ENCODE results near the gene WDR33. TPM values are rescaled to one million over a fixed set of nuclear protein-coding genes. Genes with fewer than 3 reads are reported as not detected.
A peak's percentile ranks its signal among the peaks of the same experiment; 100 is the strongest.

Gene WDR33
- 53.9 TPM for total RNA-seq
- long read RNA-seq, full-length matches to known transcripts, result 18 of 56 reads
- long read RNA-seq, partial matches to known transcripts, result 17 of 56 reads
- long read RNA-seq, other reads (novel, unspliced or antisense), result 21 of 56 reads

- H3K4me3 ChIP-seq, result peak within 1 kb of the TSS; percentile 91
- DNase-seq (peak; percentile 96), ATAC-seq (peak; percentile 99)
- intact Hi-C loops (cut with DNase I), result no loop called here
- peaks cover 32% of the 10 kb centered on the region for H3K4me1 ChIP-seq
- H3K36me3 ChIP-seq, result no peaks in the 10 kb centered on the region
- no peaks in the 10 kb centered on the region for H3K27me3 ChIP-seq
- H3K9me3 ChIP-seq, result no peaks in the 10 kb centered on the region
- TF ChIP-seq, protein P1, sequence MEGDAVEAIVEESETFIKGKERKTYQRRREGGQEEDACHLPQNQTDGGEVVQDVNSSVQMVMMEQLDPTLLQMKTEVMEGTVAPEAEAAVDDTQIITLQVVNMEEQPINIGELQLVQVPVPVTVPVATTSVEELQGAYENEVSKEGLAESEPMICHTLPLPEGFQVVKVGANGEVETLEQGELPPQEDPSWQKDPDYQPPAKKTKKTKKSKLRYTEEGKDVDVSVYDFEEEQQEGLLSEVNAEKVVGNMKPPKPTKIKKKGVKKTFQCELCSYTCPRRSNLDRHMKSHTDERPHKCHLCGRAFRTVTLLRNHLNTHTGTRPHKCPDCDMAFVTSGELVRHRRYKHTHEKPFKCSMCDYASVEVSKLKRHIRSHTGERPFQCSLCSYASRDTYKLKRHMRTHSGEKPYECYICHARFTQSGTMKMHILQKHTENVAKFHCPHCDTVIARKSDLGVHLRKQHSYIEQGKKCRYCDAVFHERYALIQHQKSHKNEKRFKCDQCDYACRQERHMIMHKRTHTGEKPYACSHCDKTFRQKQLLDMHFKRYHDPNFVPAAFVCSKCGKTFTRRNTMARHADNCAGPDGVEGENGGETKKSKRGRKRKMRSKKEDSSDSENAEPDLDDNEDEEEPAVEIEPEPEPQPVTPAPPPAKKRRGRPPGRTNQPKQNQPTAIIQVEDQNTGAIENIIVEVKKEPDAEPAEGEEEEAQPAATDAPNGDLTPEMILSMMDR (IDR thresholded peaks at IDR 0.05), result no peak
- peak within 1 kb of the TSS; percentile 92 for H3K27ac ChIP-seq
These were observed at the start of gene WDR33 for GRCh38 chr2:127810619-127811396. WDR33 (minus strand) TSS chr2:127811171; CDS start chr2:127770981, 40,190 bp downstream.

GRCh38 chr2:127860130-127860529 is 49.2 kb upstream of the WDR33 start:
- H3K27me3 ChIP-seq, result no peaks in the 10 kb centered on the region
- DNase-seq (no peak), ATAC-seq (no peak)
- no peaks in the 10 kb centered on the region for H3K9me3 ChIP-seq
- H3K27ac ChIP-seq, result no peak overlapping the region
- H3K36me3 ChIP-seq, result peaks cover 25% of the 10 kb centered on the region
- H3K4me1 ChIP-seq, result peaks cover 24% of the 10 kb centered on the region
- intact Hi-C loops (cut with DNase I), result no loop called here
- H3K4me3 ChIP-seq, result no peak overlapping the region
- TF ChIP-seq, protein P1 (IDR thresholded peaks at IDR 0.05), result no peak

GRCh38 chr2:127859712-127860085 is 48.7 kb upstream of the WDR33 start:
- Histone ChIP-seq H3K9me3 (no peaks in the 10 kb centered on the region), H3K4me1 (peaks cover 27% of the 10 kb centered on the region), H3K27ac (no peak overlapping the region), H3K4me3 (no peak overlapping the region), H3K27me3 (no peaks in the 10 kb centered on the region), H3K36me3 (peaks cover 20% of the 10 kb centered on the region)
- peak; percentile 88 for DNase-seq
- peak; percentile 58 for ATAC-seq
- intact Hi-C loops (cut with DNase I), result no loop called here
- TF ChIP-seq, protein P1 (IDR thresholded peaks at IDR 0.05), result no peak

- no peaks in the 10 kb centered on the region for H3K9me3 ChIP-seq
- H3K36me3 ChIP-seq, result peaks cover 10% of the 10 kb centered on the region
- H3K27ac ChIP-seq, result peak overlapping the region; percentile 82
- no peaks in the 10 kb centered on the region for H3K27me3 ChIP-seq
- TF ChIP-seq, protein P1 (IDR thresholded peaks at IDR 0.05), result no peak
- DNase-seq (no peak), ATAC-seq (no peak)
- H3K4me1 ChIP-seq, result peaks cover 38% of the 10 kb centered on the region
- peak overlapping the region; percentile 92 for H3K4me3 ChIP-seq
- intact Hi-C loops (cut with DNase I), result no loop called here
These were observed 46.4 kb upstream of the WDR33 start for GRCh38 chr2:127857265-127857808.

DNA sequence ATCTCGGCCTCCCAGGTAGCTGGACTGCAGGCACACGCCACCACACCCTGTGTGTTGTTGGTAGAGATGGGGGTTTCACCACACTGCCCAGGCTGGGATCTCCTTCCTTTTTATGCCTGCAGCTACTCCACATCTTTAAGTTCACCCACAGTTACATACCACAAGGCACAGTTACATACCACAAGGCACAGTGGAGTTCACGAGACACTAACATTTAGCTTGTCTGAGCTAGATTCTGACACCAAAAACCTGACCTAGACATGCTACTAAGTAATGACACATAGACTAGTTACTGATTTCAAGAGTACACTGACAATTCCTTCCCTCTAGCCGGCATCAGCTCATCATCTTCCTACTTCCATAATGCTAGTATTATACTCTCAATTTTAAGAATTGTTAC is 42.7 kb upstream of the WDR33 start:
- TF ChIP-seq, protein P1 (IDR thresholded peaks at IDR 0.05), result no peak
- H3K27me3 ChIP-seq, result no peaks in the 10 kb centered on the region
- no peak overlapping the region for H3K27ac ChIP-seq
- H3K4me3 ChIP-seq, result no peak overlapping the region
- DNase-seq (no peak), ATAC-seq (no peak)
- peaks cover 45% of the 10 kb centered on the region for H3K36me3 ChIP-seq
- H3K4me1 ChIP-seq, result peaks cover 34% of the 10 kb centered on the region
- intact Hi-C loops (cut with DNase I), result no loop called here
- no peaks in the 10 kb centered on the region for H3K9me3 ChIP-seq

All from upper lobe of right lung (tissue), 1 donor.